Stomach (tissue), 9 donors: ENCODE results near the gene EPHB4. TPM values are rescaled to one million over a fixed set of nuclear protein-coding genes. Genes with fewer than 3 reads are reported as not detected.
A peak's percentile ranks its signal among the peaks of the same experiment; 100 is the strongest.

ENCODE experiments used
- DNase-seq, 2 donors: peaks; one replicate each; pipeline versions ENCODE4 v3.0.0 to v3.0.0-alpha.2; 2013 to 2019
- H3K27ac ChIP-seq, 5 donors: fragments of 200-600 bp in 4 of 5; sonication (generic) in 4 of 5; one replicate each; pipeline ENCODE4 v1.5.1; 2013 to 2019; ENCODE audit warnings: mild to moderate bottlenecking in 1 of 5, moderate library complexity in 1 of 5
- H3K27me3 ChIP-seq, 3 donors: fragments of 200-600 bp; sonication (generic); one replicate each; pipeline ENCODE4 v1.5.1; 2017 to 2019; ENCODE audit warnings: mixed run types in 1 of 3
- H3K36me3 ChIP-seq, 4 donors: fragments of 200-600 bp; sonication (generic); 1 replicate in 3 of 4; 2 replicates in 1 of 4; pipeline ENCODE4 v1.5.1; 2016 to 2019
- H3K4me1 ChIP-seq, 4 donors: fragments of 200-600 bp; sonication (generic); one replicate each; pipeline ENCODE4 v1.5.1; 2016 to 2019
- H3K4me3 ChIP-seq, 4 donors: fragments of 200-600 bp; sonication (generic) in 3 of 4; one replicate each; pipeline ENCODE4 v1.5.1; 2016 to 2019; ENCODE audit warnings: mild to moderate bottlenecking in 1 of 4
- H3K9me3 ChIP-seq, 4 donors: fragments of 200-600 bp; sonication (generic); one replicate each; pipeline ENCODE4 v1.5.1; 2016 to 2019
- CTCF ChIP-seq, 7 experiments: fragments of 450-650 bp in 4 of 7; fragments of 200-600 bp in 3 of 7; sonication (generic) in 3 of 7; IDR thresholded peaks; one replicate each; pipeline ENCODE4 v1.5.1; 2016 to 2019; ENCODE audit warnings: antibody characterized with exemption in 7 of 7, control low read depth in 2 of 7, mild to moderate bottlenecking in 1 of 7
- EP300 ChIP-seq: sonication (generic); formaldehyde crosslinking; IDR thresholded peaks from one replicate; pipeline ENCODE4 v1.6.1; 2017; ENCODE audit warnings: antibody characterized with exemption
- POLR2A ChIP-seq, 4 donors: fragments of 450-650 bp; IDR thresholded peaks; one replicate each; pipeline ENCODE4 v1.6.1; 2016; ENCODE audit warnings: antibody characterized with exemption in 4 of 4, control low read depth in 2 of 4, mild to moderate bottlenecking in 1 of 4, moderate library complexity in 1 of 4
- POLR2AphosphoS5 ChIP-seq, 3 donors: sonication (generic); formaldehyde crosslinking; IDR thresholded peaks; one replicate each; pipeline ENCODE4 v1.6.1; 2016; ENCODE audit warnings: antibody characterized with exemption in 3 of 3
- WGBS, 5 donors: extraction: QIAGEN DNeasy Blood & Tissue Kit in 3 of 5; methylation state at CpG; one replicate each; pipeline versions ENCODE4 v1.1.5 to v1.1.7; 2013 to 2018; 5-methylcytosine and 5-hydroxymethylcytosine counted together
- intact Hi-C: fragments of 100-400 bp; cut with DNase I; formaldehyde crosslinking; loops from one replicate; pipeline ENCODE4 v1.15.1; 2023; ENCODE audit warnings: low total_unique reads
- polyA plus RNA-seq, 3 donors: library from polyadenylated mRNA; stranded (reverse); fragments of 200-250 nt; gene quantifications; one replicate each; pipeline ENCODE4 v1.2.3, GENCODE V29; 2013
- total RNA-seq, 5 donors: library from RNA; depleted of rRNA; stranded (reverse); fragments of >200 nt; gene quantifications; one replicate each; pipeline versions ENCODE4 v1.1.0 to v1.2.3, GENCODE V29; 2014 to 2016
- donor health status: healthy with polysubstance abuse.
- donor health status: Bipolar disorder and iron deficiency.
- donor health status: healthy.

Gene EPHB4
- total and polyA plus RNA-seq, 8 donors, result 7.3 to 128 (median 33.0) TPM

- DNase-seq, result no peak
- TF ChIP-seq POLR2A (IDR thresholded peaks at IDR 0.05) (no peak), EP300 (no peak)
- Histone ChIP-seq H3K27ac (peak overlapping the region in 4 of 5 donors; percentile 68 to 88 (median 80)), H3K4me1 (peaks cover 24 to 59% (median 45%) of the 10 kb centered on the region in 4 donors), H3K9me3 (no peaks in the 10 kb centered on the region), H3K36me3 (no peaks in the 10 kb centered on the region), H3K4me3 (no peak overlapping the region), H3K27me3 (peaks cover 0 to 38% (median 6%) of the 10 kb centered on the region in 3 donors)
- 60 to 84% (median 81%) methylated on average over 4 of the region's 4 CpGs for WGBS, 5 donors
- intact Hi-C loops, result no loop called here
These were observed 3.1 kb upstream of the EPHB4 start for GRCh38 chr7:100830396-100830795.

- H3K27me3 ChIP-seq, result peaks cover 0 to 48% (median 6%) of the 10 kb centered on the region in 3 donors
- peak; percentile 76 to 84 for DNase-seq
- TF ChIP-seq POLR2A (IDR thresholded peaks at IDR 0.05) (no peak), EP300 (no peak), POLR2AphosphoS5 (IDR thresholded peaks at IDR 0.05) (peak; percentile 11 to 52 (median 18))
- WGBS, 5 donors, result 19 to 40% (median 22%) methylated on average over 12 to 20 of the region's 20 CpGs
- no peaks in the 10 kb centered on the region for H3K9me3 ChIP-seq
- H3K27ac ChIP-seq, result peak overlapping the region; percentile 34 to 88 (median 72)
- H3K4me1 ChIP-seq, result peaks cover 29 to 71% (median 56%) of the 10 kb centered on the region in 4 donors
- no peak overlapping the region for H3K4me3 ChIP-seq
- H3K36me3 ChIP-seq, result peaks cover 0 to 2% (median under 1%) of the 10 kb centered on the region in 4 donors
- intact Hi-C loops, result no loop called here
These were observed 1.9 kb upstream of the EPHB4 start for GRCh38 chr7:100829150-100829716.

- Histone ChIP-seq H3K4me3 (peak overlapping the region; percentile 69 to 81 (median 74)), H3K4me1 (peaks cover 29 to 67% (median 56%) of the 10 kb centered on the region in 4 donors), H3K27ac (peak overlapping the region; percentile 67 to 88 (median 82)), H3K36me3 (peaks cover 22 to 27% (median 25%) of the 10 kb centered on the region in 4 donors), H3K27me3 (peaks cover 0 to 53% (median 6%) of the 10 kb centered on the region in 3 donors), H3K9me3 (no peaks in the 10 kb centered on the region)
- WGBS, 5 donors, result 1 to 4% (median 2%) methylated on average over 20 to 71 of the region's 71 CpGs
- intact Hi-C loops, result no loop called here
- TF ChIP-seq EP300 (no peak), POLR2AphosphoS5 (IDR thresholded peaks at IDR 0.05) (no peak), POLR2A (IDR thresholded peaks at IDR 0.05) (no peak), CTCF (IDR thresholded peaks at IDR 0.05) (no peak)
- peak in 1 of 2 donors; percentile 62 for DNase-seq
These were observed 601 bp downstream of the EPHB4 start for GRCh38 chr7:100826514-100827329.

GRCh38 chr7:100825751-100826513 lies 1.4 kb downstream of the EPHB4 start:
- 8 to 15% (median 9%) methylated on average over 17 of the region's 17 CpGs for WGBS, 5 donors
- no peak for TF ChIP-seq POLR2AphosphoS5 (IDR thresholded peaks at IDR 0.05)
- TF ChIP-seq POLR2A (IDR thresholded peaks at IDR 0.05), result no peak
- no peak for TF ChIP-seq EP300
- TF ChIP-seq CTCF (IDR thresholded peaks at IDR 0.05), result no peak
- Histone ChIP-seq H3K4me3 (peak overlapping the region; percentile 69 to 81 (median 74)), H3K27ac (peak overlapping the region in 4 of 5 donors; percentile 72 to 88 (median 84)), H3K36me3 (peaks cover 23 to 35% (median 33%) of the 10 kb centered on the region in 4 donors), H3K27me3 (peaks cover 0 to 53% (median 6%) of the 10 kb centered on the region in 3 donors), H3K9me3 (no peaks in the 10 kb centered on the region), H3K4me1 (peaks cover 24 to 60% (median 54%) of the 10 kb centered on the region in 4 donors)
- peak in 1 of 2 donors; percentile 77 for DNase-seq
- intact Hi-C loops, result no loop called here

GRCh38 chr7:100825215-100825671 lies 2.1 kb downstream of the EPHB4 start:
- WGBS, 5 donors, result 12 to 39% (median 21%) methylated on average over 16 of the region's 16 CpGs
- H3K9me3 ChIP-seq, result no peaks in the 10 kb centered on the region
- H3K27me3 ChIP-seq, result peaks cover 0 to 53% (median 6%) of the 10 kb centered on the region in 3 donors
- no peak for TF ChIP-seq CTCF (IDR thresholded peaks at IDR 0.05)
- TF ChIP-seq POLR2AphosphoS5 (IDR thresholded peaks at IDR 0.05), result peak in 1 of 3 donors; percentile 16
- intact Hi-C loops, result no loop called here
- peak in 1 of 2 donors; percentile 47 for DNase-seq
- peak overlapping the region; percentile 69 to 81 (median 74) for H3K4me3 ChIP-seq
- H3K36me3 ChIP-seq, result peaks cover 30 to 42% (median 39%) of the 10 kb centered on the region in 4 donors
- H3K27ac ChIP-seq, result peak overlapping the region in 4 of 5 donors; percentile 72 to 88 (median 84)
- peaks cover 21 to 59% (median 52%) of the 10 kb centered on the region in 4 donors for H3K4me1 ChIP-seq
